Measurements from ENCODE around the gene HDAC4. TPM values are rescaled to one million over a fixed set of nuclear protein-coding genes. Genes with fewer than 3 reads are reported as not detected.

Gene HDAC4
- total and polyA plus RNA-seq, 2 of the 8 experiments (the other 6 are each of a cell fraction or from before 2014, with no cell fraction given) = 15.4 to 31.5 TPM

GRCh38 chr2:239094867-239095266, 306.0 kb downstream of the HDAC4 start (continued):
- no peak for TF ChIP-seq CHD7 (IDR thresholded peaks at IDR 0.05; ENCODE audit: insufficient replicate concordance, low read length)

Measured in H1 (cell line).